ENCODE data around the gene CPNE2.

Gene CPNE2

GRCh38 chr16:57175896-57176295, 83.5 kb downstream of the CPNE2 start:
- no peak for TF ChIP-seq CTCF (IDR thresholded peaks at IDR 0.05; ENCODE audit: control insufficient read depth, insufficient read depth, low read depth, low read length, missing control alignments)
- no peak overlapping the region for H3K4me3 ChIP-seq (ENCODE audit: control insufficient read depth, low read depth, low read length)
- DNase-seq (ENCODE audit: low read depth) = no peak

- no peak for DNase-seq (ENCODE audit: low read depth)
- no peak overlapping the region for H3K4me3 ChIP-seq (ENCODE audit: control insufficient read depth, low read depth, low read length)
- TF ChIP-seq CTCF (IDR thresholded peaks at IDR 0.05; ENCODE audit: control insufficient read depth, insufficient read depth, low read depth, low read length, missing control alignments) = no peak
Measured at GRCh38 chr16:57178196-57178595, 85.8 kb downstream of the CPNE2 start.

- no peak for TF ChIP-seq CTCF (IDR thresholded peaks at IDR 0.05; ENCODE audit: control insufficient read depth, insufficient read depth, low read depth, low read length, missing control alignments)
- no peak for DNase-seq (ENCODE audit: low read depth)
- no peak overlapping the region for H3K4me3 ChIP-seq (ENCODE audit: control insufficient read depth, low read depth, low read length)
Measured at GRCh38 chr16:57178793-57179212, 86.4 kb downstream of the CPNE2 start.

GRCh38 chr16:57179215-57179828, 86.9 kb downstream of the CPNE2 start:
- TF ChIP-seq CTCF (IDR thresholded peaks at IDR 0.05; ENCODE audit: control insufficient read depth, insufficient read depth, low read depth, low read length, missing control alignments) = no peak
- no peak overlapping the region for H3K4me3 ChIP-seq (ENCODE audit: control insufficient read depth, low read depth, low read length)
- no peak for DNase-seq (ENCODE audit: low read depth)

GRCh38 chr16:57184113-57184512, 91.7 kb downstream of the CPNE2 start:
- H3K4me3 ChIP-seq (ENCODE audit: control insufficient read depth, low read depth, low read length) = no peak overlapping the region
- no peak for TF ChIP-seq CTCF (IDR thresholded peaks at IDR 0.05; ENCODE audit: control insufficient read depth, insufficient read depth, low read depth, low read length, missing control alignments)

GRCh38 chr16:57184887-57185445, 92.6 kb downstream of the CPNE2 start:
- TF ChIP-seq CTCF (IDR thresholded peaks at IDR 0.05; ENCODE audit: control insufficient read depth, insufficient read depth, low read depth, low read length, missing control alignments) = no peak
- H3K4me3 ChIP-seq (ENCODE audit: control insufficient read depth, low read depth, low read length) = peak overlapping the region; percentile 70
- DNase-seq (ENCODE audit: low read depth) = no peak

More at GRCh38 chr16:57184113-57184512, 91.7 kb downstream of the CPNE2 start:
- DNase-seq (ENCODE audit: low read depth) = no peak

Measured in AG09309 (cell line).